GM19463 (cell line): ENCODE measurements around the gene SMARCA2.

Experiments
- ATAC-seq: cut with Tn5 transposase; IDR thresholded peaks from one replicate; pipeline ENCODE4 v1.9.1; 2021; ENCODE audit warnings: mild to moderate bottlenecking, moderate library complexity; ENCODE audit not compliant: unreplicated experiment

The SMARCA2 gene

GRCh38 chr9:2014696-2015580 lies at the start of gene SMARCA2:
Gene SMARCA2, plus strand, starts transcription at chr9:2015347. Its CDS starts 13,676 bp downstream, at chr9:2029023.
- peak; percentile 78 for ATAC-seq

DNA sequence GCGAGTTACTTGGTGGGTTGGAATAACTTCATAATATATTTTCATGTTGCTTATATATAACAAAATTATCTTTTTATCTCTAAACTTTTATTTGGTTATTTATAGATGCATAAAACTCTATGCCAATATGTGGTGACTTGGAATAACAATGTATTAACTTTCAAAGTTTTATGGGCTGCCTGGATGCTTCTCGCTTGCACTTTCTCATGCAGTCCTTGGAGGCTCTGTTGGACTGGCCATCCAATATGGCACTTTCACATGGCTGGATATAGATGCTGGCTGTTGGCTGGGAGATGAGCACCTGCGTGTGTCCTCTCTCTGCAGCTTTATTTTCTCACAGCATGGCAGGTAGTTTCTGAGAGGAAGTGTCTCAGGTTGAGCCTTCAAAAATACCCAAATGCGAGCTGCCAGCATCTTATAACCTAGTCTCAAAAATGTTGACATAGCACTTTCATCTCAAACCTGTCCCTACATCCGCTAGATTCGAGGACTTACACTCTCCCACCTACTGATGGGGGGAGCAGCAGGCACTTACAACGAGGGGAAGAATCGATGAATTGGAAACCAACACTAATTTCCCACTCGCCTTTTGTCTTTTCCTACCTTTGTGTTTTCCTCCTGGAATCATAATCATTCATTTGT lies 48.3 kb upstream of the SMARCA2 start:
- ATAC-seq: no peak

GRCh38 chr9:1969160-1969559 lies 46.0 kb upstream of the SMARCA2 start:
- no peak for ATAC-seq

GRCh38 chr9:1969898-1970297 lies 45.2 kb upstream of the SMARCA2 start:
- ATAC-seq: no peak

DNA sequence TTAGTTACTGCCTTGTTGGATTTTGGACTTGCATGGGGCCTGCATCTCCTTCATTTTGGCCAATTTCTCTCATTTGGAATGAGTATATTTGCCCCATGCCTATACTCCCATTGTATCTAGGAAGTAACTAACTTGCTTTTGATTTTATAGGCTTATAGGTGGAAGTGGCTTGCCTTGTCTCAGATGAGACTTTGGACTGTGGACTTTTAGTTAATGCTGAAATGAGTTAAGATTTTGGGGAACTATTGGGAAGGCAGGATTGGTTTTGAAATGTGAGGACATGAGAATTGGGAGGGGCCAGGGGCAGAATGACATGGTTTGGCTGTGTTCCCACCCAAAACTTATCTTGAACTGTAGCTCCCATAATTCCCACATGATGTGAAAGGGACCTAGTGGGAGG lies 42.5 kb upstream of the SMARCA2 start:
- ATAC-seq: no peak

DNA sequence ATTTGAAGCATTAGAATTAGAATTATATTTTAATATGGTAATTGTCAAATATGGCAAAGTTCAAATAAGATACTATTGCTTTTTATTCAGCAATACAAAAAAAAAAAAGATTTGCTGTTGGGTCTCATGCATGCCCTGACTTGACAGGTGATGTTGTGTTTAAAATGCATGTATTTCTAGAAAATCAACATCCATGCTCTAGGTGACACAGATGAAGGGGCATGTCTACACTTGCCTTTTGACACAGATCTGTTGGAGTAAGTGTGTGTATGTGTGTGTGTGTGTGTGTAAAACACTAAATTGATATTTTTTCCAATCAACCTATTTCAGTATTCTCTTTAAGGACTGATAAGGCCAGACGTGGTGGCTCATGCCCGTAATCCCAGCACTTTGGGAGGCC lies 38.1 kb upstream of the SMARCA2 start:
- ATAC-seq: no peak

- no peak for ATAC-seq
These were observed 36.2 kb upstream of the SMARCA2 start for GRCh38 chr9:1978941-1979340.

DNA sequence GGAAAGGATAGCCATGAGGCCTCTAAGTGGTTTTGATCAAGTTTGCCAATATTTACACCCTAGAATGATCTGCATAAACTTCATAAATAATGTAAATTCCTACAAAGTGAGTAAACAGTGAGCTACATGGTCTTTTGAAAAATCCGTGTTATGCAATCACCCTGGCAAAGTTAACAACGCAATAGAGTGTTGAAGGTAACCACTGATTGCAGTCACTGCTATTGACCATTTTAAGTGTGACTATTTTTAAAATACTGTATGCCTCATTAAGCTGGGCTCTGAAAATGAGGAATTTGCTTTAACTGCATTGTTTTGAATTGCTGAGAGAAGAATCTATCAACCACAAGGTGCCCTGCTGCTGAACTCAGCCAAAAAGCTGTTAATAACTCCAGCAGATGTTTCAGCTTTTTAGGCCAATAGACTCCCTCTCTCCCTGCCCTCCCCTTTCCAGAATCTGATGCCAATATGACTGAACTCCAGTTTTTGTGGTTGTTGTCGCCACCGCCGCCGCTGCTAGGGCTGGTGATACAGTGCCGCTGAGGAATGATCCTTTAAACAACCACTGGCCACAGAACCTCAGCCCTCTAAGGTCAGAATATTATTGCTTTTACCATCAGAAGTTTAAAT lies 35.3 kb upstream of the SMARCA2 start:
- ATAC-seq: no peak

- ATAC-seq: no peak
These were observed 34.8 kb upstream of the SMARCA2 start for GRCh38 chr9:1980387-1980786.

DNA sequence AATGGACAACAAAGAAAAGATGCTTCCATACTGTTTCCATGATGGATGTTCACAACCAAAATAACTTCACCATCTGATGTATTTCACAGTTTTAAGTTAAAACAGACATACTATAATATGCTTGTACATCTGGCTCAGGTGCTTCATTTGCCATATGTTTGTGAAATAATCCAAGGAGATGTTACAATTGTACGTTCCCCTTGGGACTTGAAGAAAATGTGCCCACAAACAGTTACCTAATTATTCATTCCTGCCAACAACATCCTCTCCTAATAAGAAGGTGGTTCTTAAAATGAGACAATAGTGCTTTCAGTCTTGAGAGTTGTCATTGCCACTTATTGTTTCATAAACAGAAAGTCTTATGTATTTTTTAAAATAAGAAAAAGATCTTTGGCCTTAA lies 33.1 kb upstream of the SMARCA2 start:
- no peak for ATAC-seq

- ATAC-seq: no peak
These were observed 28.8 kb upstream of the SMARCA2 start for GRCh38 chr9:1986341-1986740.

DNA sequence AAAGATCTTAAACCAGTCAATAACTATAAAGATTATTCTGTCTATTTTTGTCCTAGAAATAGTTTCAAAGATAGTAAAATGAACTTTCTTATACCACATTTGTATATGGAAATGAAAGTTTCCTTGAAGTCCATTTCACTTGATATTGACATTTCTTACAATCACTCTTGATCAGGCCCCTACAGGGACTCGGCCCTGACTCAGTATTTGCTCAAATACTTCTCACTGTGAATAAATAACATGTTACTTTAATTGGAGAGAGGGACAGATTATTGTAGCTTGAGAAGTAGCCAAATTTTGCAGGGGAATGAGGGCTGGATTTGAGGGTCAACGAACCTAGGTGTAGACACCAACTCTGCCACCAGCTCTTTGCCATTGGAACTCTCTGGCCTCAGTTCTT lies 25.6 kb upstream of the SMARCA2 start:
- ATAC-seq: no peak

DNA sequence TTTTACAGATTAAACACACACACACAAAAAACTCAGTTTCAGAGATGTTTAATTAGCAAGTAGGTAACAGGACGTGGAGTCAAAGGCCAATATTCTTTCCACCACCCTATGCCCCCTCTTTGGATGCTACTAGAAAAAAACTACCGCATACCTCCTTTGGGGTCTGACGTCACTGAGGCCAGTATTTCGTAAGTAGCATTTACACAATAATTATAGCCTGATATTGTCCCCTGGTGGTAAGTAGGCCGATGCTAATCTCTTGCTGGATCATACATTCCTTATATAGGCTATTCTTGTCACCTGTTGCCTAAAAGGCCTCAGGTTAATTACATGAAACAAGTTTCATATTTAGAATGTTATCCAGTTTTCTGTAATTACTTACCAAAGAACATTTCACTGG lies 21.0 kb upstream of the SMARCA2 start:
- no peak for ATAC-seq

DNA sequence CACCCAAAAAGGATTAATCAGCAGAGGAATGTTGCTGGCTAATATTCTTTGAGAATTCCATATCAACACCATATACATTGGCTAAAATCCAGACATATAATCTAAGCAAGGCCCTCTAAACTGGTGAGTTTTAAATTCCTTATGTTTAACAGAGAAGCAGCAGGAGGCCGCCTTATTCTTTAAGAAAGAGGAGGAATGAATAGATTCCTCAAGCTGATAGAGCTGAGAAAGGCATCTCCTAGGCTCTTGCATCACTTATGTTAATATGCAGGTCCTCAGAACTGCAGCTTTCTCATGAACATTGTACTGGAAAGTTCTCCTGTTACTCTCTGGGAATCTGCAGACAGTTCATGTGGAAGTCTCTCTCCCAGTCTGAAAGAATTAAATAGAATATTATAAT lies 20.1 kb upstream of the SMARCA2 start:
- ATAC-seq: no peak

GRCh38 chr9:1996156-1996555 lies 19.0 kb upstream of the SMARCA2 start:
- no peak for ATAC-seq

GRCh38 chr9:1997646-1998045 lies 17.5 kb upstream of the SMARCA2 start:
- no peak for ATAC-seq

DNA sequence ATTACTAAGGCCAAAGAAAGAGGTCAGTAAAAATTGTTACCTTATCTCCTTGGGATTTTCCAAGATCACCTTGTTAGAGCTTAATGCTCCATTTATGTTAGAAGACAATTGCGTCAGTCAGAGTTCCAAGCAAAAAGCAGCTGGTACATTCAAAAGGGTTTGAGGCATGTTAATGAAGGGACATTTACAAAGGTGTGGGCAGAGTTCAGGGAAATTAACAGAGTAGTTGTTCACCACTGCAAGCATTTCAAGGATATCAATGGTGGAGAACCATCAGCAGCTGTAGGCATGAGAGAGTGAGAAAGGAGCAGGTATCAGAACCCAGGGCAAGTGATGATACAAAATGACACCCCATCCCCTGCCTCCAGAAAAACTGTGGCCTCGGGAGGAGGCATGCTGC lies 17.0 kb upstream of the SMARCA2 start:
- ATAC-seq: no peak

DNA sequence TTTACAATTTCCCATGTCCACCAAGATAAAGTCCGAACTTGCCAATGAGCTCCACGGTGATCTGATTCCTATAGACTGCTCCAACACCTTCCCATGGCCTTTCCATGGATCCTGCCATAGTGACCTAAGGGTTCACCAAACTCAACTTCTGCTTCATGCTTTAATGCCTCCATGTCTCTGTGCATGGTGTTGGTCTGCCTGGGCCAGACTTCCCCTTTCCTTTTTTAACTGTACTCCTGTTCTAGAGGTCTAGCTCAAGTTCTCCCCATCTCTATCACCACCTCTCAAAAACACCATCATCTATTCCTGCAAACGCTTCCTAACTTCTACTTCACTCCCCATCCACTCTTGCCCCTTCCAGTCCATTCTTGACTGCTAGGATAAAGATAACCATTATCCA lies 14.8 kb upstream of the SMARCA2 start:
- no peak for ATAC-seq

DNA sequence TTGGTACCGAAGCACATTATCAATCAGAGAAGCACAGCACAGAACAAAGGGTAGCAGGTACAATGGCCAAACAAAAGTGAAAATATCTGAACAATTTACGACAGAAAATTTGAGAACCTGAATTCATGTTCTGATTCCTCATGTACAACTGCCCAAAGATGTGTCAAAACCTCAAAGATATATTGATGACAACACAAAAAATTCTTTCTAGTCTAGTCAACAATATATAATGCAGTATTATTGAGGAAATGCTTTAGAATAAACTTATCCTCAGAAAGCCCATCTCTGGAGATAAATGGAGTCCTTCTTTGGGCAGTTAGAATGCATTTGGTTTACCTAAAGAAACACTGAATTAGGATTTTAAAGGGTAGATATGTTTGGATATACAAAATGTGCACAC lies 6.8 kb upstream of the SMARCA2 start:
- no peak for ATAC-seq

DNA sequence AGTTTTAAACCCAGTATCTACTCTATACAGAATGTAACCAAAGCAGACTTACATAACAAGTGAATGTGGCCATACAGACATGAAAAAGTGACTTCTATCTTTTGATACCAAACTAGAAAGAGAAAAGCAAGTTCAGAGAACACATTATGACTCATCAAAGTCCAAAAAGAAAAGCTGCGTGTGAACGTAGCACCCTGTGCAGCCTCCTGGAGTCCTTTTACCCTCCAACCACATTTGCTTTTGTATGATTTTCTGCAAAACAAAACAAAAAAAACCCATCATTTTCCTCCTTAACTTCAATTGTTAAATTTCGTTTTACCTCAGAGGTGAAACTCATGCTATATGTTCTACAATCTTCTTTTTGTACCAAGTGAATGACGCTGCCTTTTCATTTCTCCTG lies 2.8 kb upstream of the SMARCA2 start:
- no peak for ATAC-seq

GRCh38 chr9:2013743-2014475 lies 1.2 kb upstream of the SMARCA2 start:
- no peak for ATAC-seq
